Left colon (tissue), 2 donors: ENCODE data around the gene STAB2. TPM values are rescaled to one million over a fixed set of nuclear protein-coding genes. Genes with fewer than 3 reads are reported as not detected.
A peak's percentile ranks its signal among the peaks of the same experiment; 100 is the strongest.
"Not testable (repeated sequence)": the region's sequence is repeated elsewhere in the genome, so short reads cannot be mapped to it uniquely, and the experiment has no call there.

ENCODE experiments used
- ATAC-seq: fragments of 200-7000 bp; cut with Tn5 transposase; one replicate; pipeline ENCODE4 v1.9.1; 2020; ENCODE audit warnings: mild to moderate bottlenecking, moderate library complexity
- DNase-seq, 2 donors: peaks; one replicate each; pipeline ENCODE4 v3.0.0-alpha.2; 2020
- intact Hi-C, 2 donors: fragments of 100-400 bp; cut with DNase I in 1 of 2; cut with micrococcal nuclease in 1 of 2; formaldehyde crosslinking; loops; one replicate each; pipeline versions ENCODE4 v1.11.2 to v1.14.0; 2022; cut with DNase I, micrococcal nuclease
- total RNA-seq, 2 donors: library from RNA; stranded (reverse); fragmentation: NEBNext Ultra II Directional; extraction: Animal tissue kit (Norgen Biotek cat#: 25700); gene quantifications; one replicate each; pipeline ENCODE4 v1.2.1, GENCODE V29; 2021
- donor health status: DM: no; HTN: no; CAD: no.
- donor health status: DM: yes; HTN: yes; CAD: no.

STAB2 gene
- total RNA-seq, 2 donors from 2014 or later: 0.92 to 2.0 TPM

GRCh38 chr12:103791350-103791920 is 204.4 kb downstream of the STAB2 start:
- DNase-seq (peak in 1 of 2 donors; percentile 11), ATAC-seq (no peak)
- intact Hi-C loops: no loop called here

GRCh38 chr12:103793046-103793445 is 206.0 kb downstream of the STAB2 start:
- intact Hi-C loops: no loop called here
- no peak for ATAC-seq
- DNase-seq: no peak

DNA sequence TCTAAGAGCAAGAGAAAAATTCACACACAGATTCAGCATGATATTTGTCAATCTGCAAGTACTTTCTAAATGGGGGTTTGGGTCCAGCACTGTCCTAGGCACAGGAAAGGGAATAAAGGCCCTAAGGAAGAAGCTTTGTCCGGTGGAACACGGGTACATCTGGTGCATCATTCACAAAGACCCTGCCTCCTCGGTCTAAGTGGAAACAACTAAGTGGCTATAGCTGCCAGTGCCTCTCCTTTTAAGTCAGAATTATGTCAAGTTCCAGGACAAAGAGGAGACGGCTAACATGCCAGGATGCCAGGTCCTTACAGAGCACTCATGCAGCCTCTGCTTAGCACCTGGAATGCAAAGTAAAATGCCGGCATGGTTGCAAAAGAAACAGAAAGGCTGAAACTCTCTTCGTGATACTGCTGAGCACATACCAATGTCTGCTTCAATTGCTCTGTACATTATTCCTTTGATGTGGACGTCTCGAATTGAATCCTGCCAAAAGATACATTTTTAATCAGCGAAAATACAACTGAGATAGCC is 206.5 kb downstream of the STAB2 start:
- intact Hi-C loops: no loop called here
- no peak for ATAC-seq
- no peak for DNase-seq

DNA sequence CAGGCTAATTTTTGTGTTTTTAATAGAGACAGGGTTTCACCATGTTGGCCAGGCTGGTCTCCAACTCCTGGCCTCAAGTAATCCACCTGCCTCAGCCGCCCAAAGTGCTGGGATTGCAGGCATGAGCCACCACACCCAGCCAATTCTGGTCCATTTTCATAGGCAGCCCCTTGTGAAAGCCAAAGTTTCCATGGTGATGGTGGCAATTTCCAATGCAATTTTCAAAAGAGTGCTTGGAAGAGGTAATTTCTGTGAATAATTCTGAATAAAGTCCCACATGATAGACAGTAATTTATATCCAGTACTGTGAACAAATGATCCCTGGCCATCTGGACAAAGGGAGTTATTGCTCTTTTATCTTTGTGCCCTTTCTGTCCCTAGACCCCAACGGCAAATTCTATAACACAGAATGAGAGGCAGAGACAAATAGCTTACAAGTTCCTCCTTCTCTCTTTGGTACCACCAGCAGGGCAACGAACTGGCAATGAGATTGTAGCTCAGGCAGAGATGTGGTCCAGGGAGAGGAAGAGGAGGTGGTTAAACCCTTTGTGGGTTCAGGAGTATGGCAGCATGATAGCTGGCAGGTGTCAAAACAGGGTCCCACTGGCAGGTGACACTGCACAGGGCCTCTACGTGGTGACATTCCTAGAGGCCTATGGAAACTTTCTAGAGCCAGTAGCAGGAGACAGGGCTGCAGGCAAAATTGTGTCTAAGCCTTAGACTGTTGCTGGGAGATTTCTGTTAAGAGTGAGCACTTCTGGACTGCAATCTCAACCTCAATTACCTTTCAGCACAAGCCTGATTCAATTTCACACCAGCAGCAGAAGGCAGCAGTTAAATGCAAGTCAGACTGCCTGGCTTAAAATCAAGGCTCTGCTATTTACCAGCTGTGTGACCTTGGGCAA is 207.5 kb downstream of the STAB2 start:
- ATAC-seq (no peak), DNase-seq (no peak)
- intact Hi-C loops: no loop called here

- ATAC-seq: no peak
- intact Hi-C loops: no loop called here
- DNase-seq: no peak
Observed at GRCh38 chr12:103798586-103798985, 211.5 kb downstream of the STAB2 start.

- intact Hi-C loops: no loop called here
- ATAC-seq: peak; percentile 70
- peak in 1 of 2 donors; percentile 55 for DNase-seq
Observed at GRCh38 chr12:103799504-103799856, 212.4 kb downstream of the STAB2 start.

DNA sequence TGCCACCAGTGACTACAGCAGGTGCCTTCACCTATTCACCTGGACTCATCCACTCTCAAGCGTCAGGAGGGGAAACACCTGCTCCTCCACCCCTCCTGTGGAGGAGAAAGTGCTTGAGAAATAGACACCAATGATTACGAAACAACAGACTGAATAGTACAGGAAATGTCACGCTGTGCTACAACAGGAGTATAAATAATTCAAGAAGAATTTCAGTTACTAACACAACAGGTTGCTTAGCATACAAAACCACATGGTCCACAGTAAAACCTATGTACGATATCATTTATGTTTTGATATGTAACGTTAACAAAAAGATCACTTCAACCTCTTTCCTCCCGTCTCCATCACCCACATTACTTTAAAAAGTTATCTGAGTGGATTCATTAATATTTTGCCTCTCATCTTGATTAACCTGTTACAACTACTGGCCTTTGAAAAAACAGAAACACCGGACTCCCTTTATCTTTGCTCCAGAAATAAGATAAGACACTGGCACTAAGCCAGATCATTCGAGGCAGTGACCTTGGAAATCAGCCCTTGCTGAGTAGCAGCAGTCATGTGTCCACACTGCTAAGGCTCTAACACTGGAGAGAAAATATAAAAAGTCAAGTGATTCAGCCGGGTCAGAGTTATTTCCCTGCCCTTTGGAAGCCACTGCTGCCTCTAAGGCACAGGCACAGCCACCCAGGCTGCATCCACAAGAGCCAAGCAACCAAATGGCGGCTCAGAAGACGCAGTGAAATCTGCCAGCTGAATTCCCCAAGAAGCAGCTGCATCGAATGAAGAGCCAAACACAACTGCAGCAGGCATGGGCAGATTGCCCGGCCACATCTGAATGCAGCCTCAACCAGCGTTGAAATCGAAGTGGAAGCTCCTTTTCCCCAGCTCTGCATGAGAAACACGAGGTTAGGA is 213.0 kb downstream of the STAB2 start:
- intact Hi-C loops: no loop called here
- ATAC-seq (peak; percentile 78), DNase-seq (peak; percentile 50 to 53)

GRCh38 chr12:103801709-103802585 is 214.9 kb downstream of the STAB2 start:
- ATAC-seq (no peak), DNase-seq (no peak)
- intact Hi-C loops: no loop called here

DNA sequence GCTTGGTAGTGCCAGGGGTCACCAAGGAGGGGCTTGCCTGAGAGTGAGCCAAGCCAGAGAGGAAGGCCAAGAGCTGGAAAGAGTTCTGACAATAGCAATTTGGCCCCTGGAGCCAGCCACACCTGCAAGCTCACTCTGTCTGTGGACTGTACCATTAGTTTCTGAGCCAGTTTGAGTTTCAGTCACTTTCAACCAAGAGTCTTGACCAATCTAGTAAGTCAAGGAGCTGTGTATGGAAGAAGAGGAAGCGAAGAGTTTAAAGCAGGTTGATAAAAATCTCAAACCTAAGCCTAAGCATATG is 215.5 kb downstream of the STAB2 start:
- no peak for DNase-seq
- intact Hi-C loops: no loop called here
- ATAC-seq: no peak

DNA sequence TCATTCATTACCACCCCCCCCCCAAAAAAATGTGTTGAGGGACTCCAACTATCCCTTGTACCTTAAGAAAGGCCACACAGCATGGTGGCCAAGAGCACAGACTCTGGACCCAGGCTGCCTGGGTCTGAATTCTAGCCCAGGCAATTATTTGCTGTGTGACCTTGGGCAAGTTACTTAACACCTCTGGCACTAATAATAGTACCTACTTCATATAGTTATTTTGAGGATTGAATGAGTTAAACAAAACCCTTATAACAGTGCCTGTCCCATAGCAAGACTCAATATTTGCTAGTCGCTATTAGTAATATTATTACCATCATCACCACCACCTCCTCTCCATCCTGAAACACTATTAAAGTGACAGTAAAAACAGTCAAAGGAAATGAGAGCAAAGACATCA is 216.8 kb downstream of the STAB2 start:
- intact Hi-C loops: no loop called here
- DNase-seq (no peak), ATAC-seq (no peak)

DNA sequence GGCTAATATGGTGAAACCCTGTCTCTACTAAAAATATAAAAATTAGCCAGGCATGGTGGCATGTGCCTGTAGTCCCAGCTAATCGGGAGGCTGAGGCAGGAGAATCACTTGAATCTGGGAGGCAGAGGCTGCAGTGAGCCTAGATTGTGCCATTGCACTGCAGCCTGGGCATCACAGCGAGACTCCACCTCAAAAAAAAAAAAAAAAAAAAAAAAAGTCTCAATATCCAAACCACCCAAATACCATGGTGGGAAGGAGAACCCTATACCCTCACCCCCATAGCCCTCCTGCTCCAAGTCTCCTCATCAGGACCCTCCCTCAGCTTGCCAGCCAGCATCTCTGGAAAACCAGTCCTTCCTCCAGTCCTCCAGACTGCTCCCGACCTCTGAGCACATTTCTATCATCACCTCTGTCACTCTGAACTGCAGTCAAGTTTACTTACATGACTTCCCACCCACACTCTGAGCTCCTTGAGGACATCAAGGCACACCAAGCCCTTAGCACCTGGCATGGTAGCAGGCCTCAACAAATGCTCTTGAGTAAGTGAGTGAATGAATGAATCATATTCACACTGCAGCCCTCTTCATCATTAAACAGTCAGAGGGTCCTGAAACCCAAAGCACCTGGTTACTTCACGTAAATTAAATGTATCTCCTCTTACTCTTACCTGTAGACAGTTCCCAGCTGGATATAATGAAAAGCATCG is 218.7 kb downstream of the STAB2 start:
- intact Hi-C loops: no loop called here
- ATAC-seq: no peak
- no peak for DNase-seq

GRCh38 chr12:103806803-103807202 is 219.7 kb downstream of the STAB2 start:
- ATAC-seq: no peak
- no peak for DNase-seq
- intact Hi-C loops: no loop called here

GRCh38 chr12:103807561-103808238 is 220.6 kb downstream of the STAB2 start:
- ATAC-seq: no peak
- no peak for DNase-seq
- intact Hi-C loops: no loop called here

GRCh38 chr12:103808239-103808880 is 221.3 kb downstream of the STAB2 start:
- ATAC-seq (no peak), DNase-seq (no peak)
- intact Hi-C loops: no loop called here

DNA sequence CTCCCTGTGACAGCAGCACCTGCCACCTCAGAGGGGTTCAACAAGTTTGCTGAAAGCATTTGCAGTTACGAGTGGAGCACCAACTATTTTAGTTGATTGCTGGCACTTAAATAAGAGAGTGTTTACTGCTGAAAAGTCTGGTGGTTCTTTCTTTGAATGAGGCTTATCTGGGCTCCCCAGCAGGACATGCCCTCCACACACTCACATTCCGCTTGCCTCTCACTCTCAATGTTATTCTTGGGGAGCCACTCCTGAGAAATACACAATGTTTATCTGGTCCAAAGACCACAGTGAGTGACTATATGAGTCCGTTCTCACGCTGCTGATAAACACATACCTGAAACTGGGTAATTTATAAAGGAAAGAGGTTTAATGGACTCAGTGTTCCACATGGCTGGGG is 222.1 kb downstream of the STAB2 start:
- no peak for ATAC-seq
- intact Hi-C loops: no loop called here
- no peak for DNase-seq

DNA sequence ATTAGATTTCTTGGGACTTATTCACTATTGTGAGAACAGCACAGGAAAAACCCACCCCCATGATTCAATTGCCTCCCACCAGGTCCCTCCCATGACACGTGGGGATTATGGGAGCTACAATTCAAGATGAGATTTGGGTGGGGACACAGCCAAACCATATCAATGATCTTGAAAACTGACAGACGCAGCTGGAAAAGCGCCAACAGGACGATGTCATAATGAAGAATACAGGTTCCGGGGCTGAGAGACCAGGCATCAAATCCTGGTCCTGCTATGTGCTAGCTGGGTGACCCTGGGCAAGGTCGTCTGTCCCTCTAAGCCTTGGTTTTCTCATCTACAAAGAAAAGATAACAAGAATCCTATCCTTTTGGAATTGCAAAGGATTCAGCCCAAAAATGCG is 222.6 kb downstream of the STAB2 start:
- intact Hi-C loops: not testable (repeated sequence)

DNA sequence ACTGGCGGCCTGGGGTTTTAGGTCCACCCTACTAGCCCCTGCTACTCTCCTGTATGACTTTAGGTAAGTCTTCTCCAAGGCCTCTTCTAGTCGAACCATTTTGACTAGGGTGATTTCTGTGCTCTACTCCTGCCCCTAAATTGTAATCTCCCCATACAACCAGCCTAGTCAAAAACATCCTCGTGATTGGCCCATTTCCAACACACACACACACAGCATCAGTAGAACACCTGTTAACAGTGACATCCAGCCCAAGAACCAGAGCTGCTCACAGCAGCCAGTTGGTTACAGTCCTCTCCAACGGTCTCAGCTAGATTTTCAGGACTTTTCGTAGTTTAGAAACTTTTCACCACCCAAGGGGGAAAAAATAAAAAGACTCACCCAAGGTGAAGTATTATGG is 223.0 kb downstream of the STAB2 start:
- intact Hi-C loops: no loop called here
- DNase-seq (no peak), ATAC-seq (no peak)

More for the DNA sequence above, 222.6 kb downstream of the STAB2 start:
- ATAC-seq, DNase-seq: not testable (repeated sequence)
